Measurements from ENCODE around the gene SLC23A3.

The SLC23A3 gene

DNA sequence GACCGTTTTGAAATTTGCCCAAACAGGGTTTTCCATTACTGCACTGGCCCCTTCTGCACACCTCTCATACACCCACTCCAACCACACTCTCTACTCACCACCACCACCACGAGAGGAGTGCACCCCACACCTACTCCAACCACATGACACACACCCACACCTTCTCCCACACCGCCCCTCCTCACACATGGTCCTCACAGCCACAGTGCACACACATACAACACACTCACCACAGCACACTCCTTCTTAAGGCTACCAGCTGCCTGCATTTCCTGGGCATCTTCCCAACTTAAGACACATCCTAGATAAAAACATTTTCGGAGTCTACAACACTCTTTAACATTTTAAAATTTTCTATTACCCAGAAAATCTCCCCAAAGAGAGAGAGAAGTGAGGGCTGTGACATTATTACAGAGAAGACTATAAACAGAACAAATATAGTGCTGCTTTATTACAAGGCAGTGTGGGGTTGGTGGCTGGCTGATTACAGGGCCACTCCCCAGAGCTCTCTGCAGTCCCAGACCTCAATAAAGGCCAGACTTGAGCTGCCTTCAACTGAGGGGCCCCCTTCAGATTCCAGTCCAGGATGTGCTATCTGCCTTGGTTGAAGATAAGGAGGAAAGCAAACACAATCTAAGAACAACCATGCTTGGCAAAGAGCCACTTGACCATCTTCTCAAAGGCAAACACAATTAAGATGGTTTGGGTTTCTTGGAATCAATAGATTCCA, 45.3 kb downstream of the SLC23A3 start (continued):
- TF ChIP-seq CSDC2 (CRISPR knock-in tag; IDR thresholded peaks at IDR 0.05), result no peak

DNA sequence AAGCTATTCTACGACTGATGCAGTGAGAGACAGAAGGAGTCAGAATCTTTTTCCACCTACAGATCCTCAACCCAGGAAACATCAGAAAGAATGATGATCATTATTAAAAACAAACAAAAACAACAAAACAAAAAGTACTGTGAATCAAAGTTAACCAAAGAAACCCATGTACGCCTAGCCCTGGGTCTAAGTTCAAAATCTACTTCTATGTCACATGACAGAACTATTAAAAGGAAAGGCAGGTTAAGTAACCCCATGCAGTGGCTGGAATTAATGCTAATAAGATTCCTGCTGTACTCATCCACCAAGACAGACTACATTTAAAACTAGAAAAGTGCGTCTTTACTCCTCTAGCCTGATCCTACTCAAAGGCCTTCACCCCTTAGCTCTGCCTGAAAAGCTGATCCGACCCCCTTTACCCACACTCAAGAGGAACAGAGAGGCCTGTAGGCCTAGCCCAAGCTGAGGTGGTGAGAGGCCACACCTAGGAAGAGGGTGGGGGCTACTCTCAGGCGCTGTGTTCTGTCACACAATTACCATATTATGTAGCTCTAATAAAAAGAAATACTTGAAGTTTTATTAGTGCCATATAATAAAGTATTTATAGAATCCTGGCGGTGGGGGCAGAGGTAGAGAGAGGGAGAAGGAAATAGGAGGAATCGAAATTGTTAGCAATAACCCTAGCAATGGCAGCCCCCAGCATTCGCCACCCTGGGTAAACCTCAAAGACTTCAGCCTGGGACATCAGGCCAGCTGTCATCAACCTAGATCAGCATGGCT, 46.3 kb downstream of the SLC23A3 start:
- TF ChIP-seq TOX (CRISPR knock-in tag; IDR thresholded peaks at IDR 0.05; ENCODE audit: borderline replicate concordance) (no peak), SNAI2 (CRISPR knock-in tag; IDR thresholded peaks at IDR 0.05) (no peak), RARB (CRISPR knock-in tag; IDR thresholded peaks at IDR 0.05) (no peak), ZC3H10 (CRISPR knock-in tag; IDR thresholded peaks at IDR 0.05) (no peak), ZNF70 (CRISPR knock-in tag; IDR thresholded peaks at IDR 0.05) (no peak), ZNF8 (CRISPR knock-in tag; IDR thresholded peaks at IDR 0.05) (no peak)
- TF ChIP-seq, protein P1, sequence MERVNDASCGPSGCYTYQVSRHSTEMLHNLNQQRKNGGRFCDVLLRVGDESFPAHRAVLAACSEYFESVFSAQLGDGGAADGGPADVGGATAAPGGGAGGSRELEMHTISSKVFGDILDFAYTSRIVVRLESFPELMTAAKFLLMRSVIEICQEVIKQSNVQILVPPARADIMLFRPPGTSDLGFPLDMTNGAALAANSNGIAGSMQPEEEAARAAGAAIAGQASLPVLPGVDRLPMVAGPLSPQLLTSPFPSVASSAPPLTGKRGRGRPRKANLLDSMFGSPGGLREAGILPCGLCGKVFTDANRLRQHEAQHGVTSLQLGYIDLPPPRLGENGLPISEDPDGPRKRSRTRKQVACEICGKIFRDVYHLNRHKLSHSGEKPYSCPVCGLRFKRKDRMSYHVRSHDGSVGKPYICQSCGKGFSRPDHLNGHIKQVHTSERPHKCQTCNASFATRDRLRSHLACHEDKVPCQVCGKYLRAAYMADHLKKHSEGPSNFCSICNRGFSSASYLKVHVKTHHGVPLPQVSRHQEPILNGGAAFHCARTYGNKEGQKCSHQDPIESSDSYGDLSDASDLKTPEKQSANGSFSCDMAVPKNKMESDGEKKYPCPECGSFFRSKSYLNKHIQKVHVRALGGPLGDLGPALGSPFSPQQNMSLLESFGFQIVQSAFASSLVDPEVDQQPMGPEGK (CRISPR knock-in tag; IDR thresholded peaks at IDR 0.05; ENCODE audit: borderline replicate concordance), result no peak
- TF ChIP-seq, protein P2, sequence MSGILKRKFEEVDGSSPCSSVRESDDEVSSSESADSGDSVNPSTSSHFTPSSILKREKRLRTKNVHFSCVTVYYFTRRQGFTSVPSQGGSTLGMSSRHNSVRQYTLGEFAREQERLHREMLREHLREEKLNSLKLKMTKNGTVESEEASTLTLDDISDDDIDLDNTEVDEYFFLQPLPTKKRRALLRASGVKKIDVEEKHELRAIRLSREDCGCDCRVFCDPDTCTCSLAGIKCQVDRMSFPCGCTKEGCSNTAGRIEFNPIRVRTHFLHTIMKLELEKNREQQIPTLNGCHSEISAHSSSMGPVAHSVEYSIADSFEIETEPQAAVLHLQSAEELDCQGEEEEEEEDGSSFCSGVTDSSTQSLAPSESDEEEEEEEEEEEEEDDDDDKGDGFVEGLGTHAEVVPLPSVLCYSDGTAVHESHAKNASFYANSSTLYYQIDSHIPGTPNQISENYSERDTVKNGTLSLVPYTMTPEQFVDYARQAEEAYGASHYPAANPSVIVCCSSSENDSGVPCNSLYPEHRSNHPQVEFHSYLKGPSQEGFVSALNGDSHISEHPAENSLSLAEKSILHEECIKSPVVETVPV (CRISPR knock-in tag; IDR thresholded peaks at IDR 0.05), result no peak
- no peak for ATAC-seq

DNA sequence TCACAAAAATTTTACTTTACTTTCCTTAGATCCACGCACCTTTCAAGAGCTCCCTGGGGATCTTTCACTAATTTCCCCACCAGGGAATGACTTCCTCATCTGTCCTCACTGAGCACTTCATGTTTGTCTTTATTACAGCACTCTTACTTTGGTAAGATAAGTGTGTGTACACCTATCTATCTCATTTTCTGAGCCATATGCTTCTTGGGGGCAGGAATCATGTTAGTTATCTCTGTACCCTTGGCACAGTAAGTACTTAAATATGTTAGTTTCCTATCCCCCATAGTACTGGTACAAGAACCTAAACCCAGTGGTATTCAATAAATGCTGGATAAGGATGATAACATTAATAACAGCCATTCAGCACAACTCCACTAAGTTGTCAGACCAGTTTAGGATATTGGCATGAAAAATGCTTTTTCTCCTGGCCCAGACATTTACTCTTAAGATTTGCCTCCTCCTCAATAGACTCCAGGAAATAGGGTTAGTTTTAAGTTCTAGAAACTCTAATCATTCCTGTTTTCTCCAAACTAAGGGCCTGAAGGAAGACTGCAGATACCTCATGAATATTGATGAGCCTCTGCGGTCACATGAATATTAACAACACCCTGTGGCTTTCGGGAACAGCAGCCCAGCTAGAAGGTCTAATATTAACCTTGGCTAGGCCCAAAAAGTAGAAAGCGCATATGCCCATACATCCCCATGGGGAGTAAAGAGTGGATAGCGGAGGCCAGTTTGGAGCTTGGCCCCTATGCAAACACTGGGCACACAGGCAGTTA, 47.4 kb downstream of the SLC23A3 start:
- ATAC-seq, result no peak
- TF ChIP-seq ESRRG (CRISPR knock-in tag; IDR thresholded peaks at IDR 0.05) (no peak), ISL1 (CRISPR knock-in tag; IDR thresholded peaks at IDR 0.05) (no peak), ZC3H10 (CRISPR knock-in tag; IDR thresholded peaks at IDR 0.05) (no peak)

DNA sequence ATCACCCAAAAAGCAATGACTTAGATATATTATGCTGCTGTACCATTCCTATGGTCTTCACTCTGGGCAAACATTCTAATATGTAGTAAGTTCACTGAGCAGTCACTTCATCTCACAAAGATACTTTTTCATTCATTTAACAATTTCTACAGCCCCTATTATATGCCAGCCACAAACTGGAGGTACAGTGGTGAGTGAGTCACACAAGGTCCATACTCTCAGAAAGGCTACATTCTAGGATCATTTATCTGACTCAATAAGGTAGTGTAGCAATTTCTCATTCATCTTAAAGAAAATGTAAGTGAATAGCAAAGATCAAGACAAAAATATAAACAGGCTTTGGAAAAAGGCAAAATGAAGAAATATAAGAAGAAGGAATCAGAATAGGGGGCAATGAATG, 49.7 kb downstream of the SLC23A3 start:
- ATAC-seq, result no peak

More for the DNA sequence above, 49.7 kb downstream of the SLC23A3 start:
- no peak for TF ChIP-seq ESRRG (CRISPR knock-in tag; IDR thresholded peaks at IDR 0.05)
- TF ChIP-seq GLIS3 (CRISPR knock-in tag; IDR thresholded peaks at IDR 0.05), result no peak
- TF ChIP-seq ZNF70 (CRISPR knock-in tag; IDR thresholded peaks at IDR 0.05), result no peak
- TF ChIP-seq, protein P2 (CRISPR knock-in tag; IDR thresholded peaks at IDR 0.05), result no peak
- no peak for TF ChIP-seq PPARA (CRISPR knock-in tag; IDR thresholded peaks at IDR 0.05; ENCODE audit: borderline replicate concordance)
- no peak for TF ChIP-seq OSR1 (CRISPR knock-in tag; IDR thresholded peaks at IDR 0.05)
- TF ChIP-seq, protein P1 (CRISPR knock-in tag; IDR thresholded peaks at IDR 0.05; ENCODE audit: borderline replicate concordance), result no peak
- TF ChIP-seq, protein P3, sequence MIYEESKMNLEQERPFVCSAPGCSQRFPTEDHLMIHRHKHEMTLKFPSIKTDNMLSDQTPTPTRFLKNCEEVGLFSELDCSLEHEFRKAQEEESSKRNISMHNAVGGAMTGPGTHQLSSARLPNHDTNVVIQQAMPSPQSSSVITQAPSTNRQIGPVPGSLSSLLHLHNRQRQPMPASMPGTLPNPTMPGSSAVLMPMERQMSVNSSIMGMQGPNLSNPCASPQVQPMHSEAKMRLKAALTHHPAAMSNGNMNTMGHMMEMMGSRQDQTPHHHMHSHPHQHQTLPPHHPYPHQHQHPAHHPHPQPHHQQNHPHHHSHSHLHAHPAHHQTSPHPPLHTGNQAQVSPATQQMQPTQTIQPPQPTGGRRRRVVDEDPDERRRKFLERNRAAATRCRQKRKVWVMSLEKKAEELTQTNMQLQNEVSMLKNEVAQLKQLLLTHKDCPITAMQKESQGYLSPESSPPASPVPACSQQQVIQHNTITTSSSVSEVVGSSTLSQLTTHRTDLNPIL (CRISPR knock-in tag; IDR thresholded peaks at IDR 0.05; ENCODE audit: low read depth), result no peak
